ENCODE results near the gene WDR82. TPM values are rescaled to one million over a fixed set of nuclear protein-coding genes. Genes with fewer than 3 reads are reported as not detected.

The WDR82 gene
- total RNA-seq, 1 experiment from 2014 or later, result 46.2 TPM

DNA sequence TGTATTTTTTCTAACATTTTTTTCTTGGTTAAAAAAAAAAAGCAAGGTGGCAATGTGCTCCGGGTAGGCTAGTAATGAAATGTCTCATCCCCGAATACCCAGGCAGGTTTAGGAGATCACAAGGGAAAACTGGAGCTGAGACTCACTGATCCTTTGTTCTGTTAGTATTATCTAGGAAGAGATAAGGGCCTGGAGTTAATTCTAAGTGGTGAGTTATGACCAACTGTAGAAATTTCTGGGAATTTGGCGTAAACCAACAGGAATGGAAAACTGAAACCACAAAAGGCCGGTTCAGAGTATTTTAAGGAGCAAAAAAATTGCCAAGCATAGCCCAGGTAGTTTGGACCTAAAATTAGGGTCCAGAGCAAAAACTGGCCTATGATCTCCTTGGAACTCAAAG, 20.5 kb downstream of the WDR82 start:
- DNase-seq (ENCODE audit: low spot score), result no peak

DNA sequence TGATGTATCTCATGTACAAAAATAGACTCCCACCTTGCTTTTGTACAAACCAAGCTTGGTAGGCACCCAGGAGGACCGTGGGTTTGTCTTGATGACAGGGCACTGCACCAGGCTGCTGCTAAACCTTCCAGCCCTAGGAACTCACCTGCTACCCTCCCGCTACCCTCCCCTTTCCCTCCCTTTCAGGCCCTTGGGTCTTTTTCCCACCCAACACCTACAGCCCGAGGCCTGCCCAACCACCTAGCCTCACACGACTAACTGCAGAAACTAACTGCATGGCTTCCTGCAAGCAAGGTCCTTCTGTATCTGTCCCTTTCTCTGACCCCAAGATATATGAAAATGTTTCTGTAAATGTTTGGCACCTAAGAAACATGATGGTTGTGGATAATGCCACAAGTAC, 21.8 kb downstream of the WDR82 start:
- no peak for DNase-seq (ENCODE audit: low spot score)

DNA sequence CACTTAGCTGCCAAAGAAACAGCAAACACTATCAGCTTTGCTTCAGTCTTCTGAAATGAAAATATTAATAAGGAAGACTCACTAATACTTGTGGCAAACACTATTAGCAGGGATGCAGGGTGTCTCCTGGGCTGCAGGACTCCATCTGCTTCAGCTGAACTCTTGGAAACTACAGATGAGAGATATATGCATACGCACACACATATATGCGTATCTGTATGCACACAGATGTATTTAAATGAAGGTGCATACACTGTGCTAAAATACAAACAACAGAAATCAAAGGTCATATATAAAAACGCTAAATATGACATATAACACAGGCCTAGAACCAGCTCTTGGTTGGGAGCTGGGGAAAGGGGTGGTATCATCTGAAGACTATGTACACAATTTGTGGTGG, 22.3 kb downstream of the WDR82 start:
- DNase-seq (ENCODE audit: low spot score), result no peak

DNA sequence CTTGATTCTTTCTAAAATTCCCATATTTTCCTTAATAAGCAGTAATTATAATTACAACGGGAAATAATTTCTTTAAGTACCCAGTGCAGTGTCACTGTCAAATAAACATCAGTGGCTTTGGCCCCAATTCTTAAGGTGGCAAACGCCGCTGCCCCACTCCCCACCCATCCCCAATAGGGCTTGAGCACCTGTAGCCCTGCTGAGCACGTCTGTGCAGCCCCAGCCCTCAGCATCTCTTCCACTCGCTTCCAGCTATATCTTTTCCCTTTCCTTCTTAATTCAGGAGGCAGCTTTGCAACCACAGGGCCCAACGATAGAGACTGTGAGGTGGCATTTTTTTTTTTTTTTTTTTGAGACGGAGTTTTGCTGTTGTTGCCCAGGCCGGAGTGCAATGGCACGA, 23.8 kb downstream of the WDR82 start:
- DNase-seq (ENCODE audit: low spot score), result no peak

DNA sequence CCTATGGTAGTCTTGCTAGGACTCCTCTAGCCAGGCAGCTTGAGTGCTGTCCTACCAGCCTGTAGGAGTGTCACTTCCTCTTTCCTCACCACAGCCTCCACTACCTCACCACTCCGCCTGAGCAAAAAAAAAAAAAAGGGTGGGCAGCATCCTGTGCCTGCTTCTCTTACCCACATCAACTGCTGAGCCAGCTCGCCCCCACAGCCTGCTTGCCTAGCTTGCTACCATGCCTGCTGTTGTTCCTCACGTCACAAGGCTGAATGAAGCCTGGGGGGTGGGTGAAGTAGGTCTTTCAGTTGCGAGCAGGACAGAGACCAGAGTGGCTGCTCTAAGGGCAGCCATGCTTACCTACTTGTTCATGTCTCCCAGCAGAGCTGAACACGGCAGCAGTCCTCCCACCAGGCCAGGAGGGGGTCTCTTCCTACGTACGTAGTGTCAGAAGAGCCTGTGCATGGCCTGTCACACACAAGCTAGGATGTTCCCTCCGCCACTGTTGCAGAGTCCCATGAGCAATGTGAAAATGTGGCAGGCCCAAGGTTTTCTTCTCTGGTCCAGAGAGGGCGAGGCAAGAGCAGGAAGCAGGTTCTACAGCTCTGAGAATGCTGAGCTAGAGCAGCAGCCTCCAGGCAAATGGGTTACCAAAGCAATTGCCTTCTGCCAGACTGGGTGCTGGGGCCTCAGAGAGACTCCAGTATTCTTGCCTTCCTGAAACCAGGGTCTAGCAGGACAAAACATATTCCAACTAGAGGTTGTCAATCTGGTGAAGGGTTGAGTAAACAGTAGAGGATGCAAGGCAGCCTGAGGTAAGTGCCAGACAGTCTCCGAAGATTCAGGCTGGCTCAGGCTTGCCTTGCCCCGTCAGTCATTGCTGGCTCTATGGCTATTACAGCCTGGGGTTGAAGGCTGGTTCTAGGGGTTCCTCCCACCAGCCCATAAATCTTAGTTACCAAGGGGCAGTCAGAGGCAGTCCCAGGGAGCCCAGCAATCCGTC, 24.8 kb downstream of the WDR82 start:
- no peak for DNase-seq (ENCODE audit: low spot score)

DNA sequence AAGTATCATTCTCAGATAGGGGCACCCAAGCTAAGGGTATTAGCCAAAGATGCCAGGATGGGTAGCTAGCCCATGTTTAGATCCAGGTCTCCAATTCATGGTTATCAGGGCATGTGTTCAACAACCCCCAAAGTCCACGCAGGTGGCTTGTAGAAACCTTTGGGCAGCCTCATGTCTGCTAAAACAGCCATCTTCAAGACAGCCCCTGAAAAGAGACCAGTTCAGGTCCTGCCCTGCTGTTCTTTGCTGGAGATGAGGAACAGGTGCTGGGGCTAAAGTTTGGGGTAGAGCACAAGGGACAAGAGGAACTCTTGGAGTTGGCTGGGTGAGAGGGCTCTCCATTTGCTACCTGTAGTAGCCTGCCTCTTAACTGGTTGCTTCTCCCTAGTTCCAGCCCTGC, 28.3 kb downstream of the WDR82 start:
- no peak for DNase-seq (ENCODE audit: low spot score)

DNA sequence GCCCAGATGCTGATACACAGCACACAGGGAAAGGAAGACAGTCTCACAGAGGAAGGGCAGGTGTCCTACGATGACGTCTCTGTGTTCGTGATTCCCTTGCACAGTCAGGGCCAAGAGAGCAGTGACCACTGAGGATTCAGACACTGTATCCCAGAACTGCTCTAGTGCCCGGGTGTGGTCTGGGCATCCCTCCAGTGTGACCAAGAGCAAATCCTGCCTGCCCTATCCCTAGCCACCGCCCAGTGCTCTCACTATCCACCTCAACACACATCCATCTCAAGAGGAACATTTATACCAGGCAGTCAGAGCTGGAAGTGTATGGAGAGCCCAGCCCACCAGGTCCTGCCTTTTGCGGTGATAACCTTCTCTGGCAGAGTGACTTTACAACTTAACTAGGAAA, 28.8 kb downstream of the WDR82 start:
- DNase-seq (ENCODE audit: low spot score), result no peak

DNA sequence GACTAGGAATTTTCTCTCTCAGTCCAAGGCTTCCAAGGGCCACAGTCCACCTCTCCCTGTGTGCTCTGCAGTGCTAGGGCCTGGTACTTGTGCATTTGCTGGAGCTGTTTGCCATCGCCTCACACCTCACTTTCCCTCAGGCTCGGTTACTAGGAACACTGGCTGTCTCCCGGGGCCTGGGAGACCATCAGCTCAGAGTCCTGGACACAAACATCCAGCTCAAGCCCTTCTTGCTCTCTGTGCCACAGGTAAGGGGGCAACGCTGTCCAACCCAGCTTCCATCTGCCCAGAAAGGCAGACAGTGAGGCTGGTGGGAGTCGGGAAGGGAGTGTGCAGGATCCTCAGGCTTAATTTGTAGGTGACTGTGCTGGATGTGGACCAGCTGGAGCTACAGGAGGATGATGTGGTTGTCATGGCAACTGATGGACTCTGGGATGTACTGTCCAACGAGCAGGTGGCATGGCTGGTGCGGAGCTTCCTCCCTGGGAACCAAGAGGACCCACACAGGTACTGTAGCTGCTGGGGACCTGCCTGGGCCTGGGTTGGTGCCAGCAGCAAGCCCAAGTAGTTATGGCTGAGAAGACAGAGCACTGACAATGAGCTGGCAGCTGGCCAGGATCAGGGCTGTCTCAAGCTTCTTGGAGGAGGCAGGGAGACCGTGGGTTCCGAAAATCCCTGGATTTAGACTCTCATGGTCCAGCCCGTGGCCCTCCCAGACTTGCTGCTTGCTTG, 29.5 kb downstream of the WDR82 start:
- DNase-seq (ENCODE audit: low spot score), result no peak

DNA sequence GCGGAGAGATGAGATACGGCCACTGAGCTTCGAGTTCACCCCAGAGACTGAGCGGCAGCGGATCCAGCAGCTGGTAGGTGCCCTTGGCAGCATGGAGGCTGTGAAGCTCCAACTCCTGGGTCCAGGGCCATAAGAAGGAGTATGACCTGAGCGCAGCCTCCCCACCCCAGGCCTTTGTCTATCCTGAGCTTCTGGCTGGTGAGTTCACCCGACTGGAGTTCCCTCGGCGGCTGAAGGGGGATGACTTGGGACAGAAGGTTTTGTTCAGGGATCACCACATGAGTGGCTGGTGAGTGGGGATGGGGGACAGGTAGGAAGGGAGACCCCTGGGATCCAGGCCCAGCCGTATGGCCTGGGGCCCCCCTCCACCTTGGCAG, 30.3 kb downstream of the WDR82 start:
- DNase-seq (ENCODE audit: low spot score), result no peak

DNA sequence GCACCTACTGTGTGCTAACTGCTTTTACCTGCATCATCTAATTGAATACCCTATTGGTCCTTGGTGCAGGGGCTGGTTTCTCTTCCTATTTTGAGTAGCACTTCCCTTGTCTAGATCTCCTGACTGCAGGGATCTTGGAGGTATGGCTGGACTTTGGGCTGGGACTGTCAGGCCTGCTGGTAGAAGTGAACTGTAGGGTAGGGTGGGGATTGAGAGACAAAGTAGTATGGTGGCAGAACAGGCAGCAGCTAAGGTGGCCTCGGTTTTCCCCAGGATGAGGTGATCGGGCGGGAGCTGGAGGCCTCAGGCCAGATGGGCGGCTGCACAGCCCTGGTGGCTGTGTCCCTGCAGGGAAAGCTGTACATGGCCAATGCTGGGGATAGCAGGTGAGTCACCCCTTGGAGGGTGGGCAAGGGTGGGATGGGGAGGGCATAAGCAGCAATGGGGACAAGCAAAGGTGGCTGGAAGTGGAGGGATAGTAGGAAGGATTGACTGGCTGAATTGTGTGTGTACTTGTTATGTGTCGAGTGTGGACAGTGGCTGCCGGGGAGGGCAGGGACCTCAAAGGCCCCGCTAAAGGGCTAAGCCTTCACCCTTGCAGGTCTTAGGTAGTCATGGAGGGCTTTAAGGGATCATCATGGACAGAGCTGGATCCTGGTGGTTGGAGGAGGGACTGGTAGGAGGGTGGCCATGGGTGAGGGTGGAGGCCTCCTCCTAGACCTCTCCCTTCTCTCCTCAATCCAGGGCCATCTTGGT, 30.9 kb downstream of the WDR82 start:
- DNase-seq (ENCODE audit: low spot score), result no peak

DNA sequence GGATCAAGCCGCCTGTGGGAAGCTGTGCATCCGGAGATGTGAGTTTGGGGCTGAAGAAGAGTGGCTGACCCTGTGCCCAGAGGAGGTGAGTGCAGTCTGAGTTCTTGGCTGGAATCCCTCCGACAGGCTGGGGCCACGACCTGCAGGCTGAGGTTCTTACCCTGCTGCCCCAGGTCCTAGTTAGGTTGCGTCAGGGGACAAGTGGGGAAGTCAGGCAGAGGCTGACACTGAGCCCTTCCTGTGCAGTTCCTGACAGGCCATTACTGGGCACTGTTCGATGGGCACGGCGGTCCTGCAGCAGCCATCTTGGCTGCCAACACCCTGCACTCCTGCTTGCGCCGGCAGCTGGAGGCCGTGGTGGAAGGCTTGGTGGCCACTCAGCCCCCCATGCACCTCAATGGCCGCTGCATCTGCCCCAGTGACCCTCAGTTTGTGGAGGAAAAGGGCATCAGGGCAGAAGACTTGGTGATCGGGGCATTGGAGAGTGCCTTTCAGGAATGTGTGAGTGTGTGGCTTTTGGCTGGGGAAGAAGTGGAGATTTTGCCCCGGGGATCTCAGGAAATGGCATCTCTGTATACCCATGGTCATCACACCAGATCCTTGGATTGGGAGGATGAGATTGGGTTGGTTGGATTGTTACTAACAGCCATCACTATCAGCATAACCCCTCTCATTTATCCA, 31.6 kb downstream of the WDR82 start:
- no peak for DNase-seq (ENCODE audit: low spot score)

DNA sequence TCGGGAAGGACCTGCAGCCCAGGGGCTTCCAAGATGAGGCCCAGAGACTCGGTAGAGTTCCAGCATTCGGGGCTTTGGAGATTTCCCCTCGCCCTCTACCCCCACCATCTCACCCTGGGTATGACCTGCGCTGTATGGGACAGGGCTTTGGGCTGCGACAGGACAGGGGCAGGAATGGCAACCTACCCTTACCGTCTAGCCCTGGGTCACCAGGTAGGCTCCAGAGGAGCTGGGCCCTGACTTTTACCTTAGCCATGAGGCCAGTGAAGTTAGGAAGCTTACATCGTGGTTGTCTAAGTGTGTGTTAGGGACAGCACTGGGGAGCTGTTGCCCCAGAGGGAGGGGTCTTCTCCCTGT, 32.2 kb downstream of the WDR82 start:
- no peak for DNase-seq (ENCODE audit: low spot score)

DNA sequence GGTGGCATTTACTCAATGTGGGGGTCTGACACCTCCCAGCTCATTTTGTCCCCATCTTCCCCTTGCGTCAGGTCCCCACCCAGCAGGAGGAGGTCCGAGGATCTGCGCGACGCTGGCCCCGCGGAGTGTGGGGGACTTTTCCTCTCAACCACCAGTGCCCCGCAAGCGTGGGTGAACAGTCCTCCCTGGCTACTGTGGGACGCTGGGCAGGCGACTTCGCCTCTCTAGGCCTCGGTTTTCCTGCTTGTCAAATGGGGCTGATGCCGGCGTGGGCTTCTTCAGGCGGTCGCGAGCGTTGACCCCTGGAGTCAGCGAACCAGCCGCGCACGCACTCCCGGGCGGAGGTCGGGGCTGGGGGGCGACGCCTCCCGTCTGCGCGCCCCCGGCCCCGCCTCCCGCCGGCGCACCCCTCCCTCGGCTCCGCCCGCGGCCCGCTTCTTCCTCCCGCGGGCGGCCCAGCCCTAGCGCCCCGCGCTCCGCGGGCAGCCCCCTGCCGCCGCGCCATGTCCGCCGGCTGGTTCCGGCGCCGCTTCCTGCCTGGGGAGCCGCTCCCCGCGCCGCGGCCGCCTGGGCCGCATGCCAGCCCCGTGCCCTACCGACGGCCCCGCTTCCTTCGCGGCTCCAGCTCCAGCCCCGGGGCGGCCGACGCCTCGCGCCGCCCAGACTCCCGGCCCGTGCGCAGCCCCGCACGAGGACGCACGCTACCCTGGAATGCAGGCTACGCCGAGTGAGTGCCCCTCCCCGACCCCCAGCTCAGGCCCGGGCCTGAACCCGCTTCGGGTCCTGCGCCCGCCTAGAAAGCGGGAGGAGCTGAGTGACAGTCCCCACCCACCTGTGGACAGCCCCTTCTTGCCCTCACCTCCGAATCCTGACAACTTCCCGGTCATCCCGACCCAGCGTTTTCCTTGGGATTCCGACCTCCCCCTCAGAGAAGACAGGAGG, 32.9 kb downstream of the WDR82 start, which contains the start of gene PPM1M:
Gene PPM1M (plus strand): TSS at position 438 of the 942 bp plus-strand sequence. CDS start 66 bp downstream, at position 504.
- no peak for DNase-seq (ENCODE audit: low spot score)

DNA sequence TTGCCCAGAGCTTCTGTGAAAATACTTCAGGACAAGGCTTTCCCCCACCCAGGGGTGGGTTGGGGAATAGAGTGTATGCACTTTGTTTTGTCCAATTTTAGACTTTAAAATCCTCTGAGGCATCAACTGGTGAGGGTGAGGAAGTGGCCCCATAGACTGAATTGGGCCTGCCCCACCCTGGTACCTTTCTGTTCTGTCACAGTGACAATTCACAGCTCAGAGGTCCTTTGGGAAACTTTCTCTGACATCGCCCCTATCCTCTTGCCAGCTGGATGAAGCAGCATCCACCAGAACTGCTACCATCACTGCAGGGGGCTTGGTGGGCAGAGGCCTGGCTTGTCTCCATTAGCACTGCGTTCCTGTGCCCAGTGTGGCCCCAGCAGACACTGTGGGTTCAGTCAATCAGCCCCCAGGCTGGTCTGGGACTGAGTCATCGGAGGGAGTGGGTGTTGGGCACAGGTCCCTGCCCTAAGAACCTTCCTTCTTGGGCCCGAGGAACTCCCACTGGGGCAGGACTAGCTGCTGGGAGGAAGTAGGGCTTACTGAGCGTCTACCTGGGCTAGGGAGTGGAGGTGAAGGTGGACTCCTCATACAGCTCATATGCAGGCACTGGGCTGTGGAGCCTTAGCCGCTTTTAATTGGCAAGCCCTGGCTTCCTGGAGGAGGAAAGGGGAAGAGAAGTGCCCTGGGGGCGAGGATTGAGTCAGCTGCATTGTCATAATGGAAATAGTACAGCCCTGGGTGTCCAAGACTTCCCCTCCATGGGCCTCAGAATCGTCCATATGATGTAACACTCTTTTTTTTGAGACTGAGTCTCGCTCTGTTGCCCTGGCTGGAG, 34.4 kb downstream of the WDR82 start:
- peak; percentile 41 for DNase-seq (ENCODE audit: low spot score)

DNA sequence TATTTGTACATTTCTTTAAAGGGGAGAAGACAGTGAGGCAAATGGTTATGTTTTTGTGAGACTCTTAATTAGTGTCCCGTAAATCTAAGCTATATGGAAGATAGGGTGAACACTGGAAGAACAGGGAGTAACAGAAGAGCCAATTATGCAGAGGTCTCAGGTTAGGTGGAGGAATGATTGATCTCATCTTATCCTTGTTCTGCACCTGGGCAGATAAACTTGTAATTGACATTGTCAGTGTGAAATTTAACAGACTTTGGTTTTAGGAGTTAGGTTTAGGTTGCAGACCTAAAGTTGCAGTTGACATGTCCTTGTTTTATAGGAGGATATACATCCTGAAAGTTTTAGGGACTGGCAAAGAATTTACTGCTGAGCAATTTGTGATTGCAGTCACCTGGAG, 36.4 kb downstream of the WDR82 start:
- no peak for DNase-seq (ENCODE audit: low spot score)

DNA sequence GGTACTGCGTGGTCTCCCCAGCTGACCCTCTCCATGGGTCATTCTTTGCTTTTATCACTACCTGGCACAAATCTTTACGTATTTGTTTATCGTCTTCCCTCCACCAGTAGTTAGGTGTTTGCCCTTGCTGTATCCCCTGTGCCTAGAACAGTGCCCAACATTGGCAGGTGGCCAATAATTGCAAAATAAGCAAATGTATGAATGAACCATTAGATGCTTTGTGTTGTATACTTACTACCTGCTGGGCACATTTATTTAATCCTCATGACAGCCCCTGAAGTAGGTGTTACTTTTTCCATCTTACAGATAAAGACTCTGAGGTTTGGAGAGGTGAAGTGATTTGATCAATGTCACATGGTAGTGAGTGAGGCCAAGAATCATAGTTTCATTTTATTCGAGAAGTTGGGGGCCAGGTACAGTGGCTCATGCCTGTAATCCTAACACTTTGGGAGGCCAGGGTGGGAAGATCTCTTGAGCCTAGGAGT, 37.5 kb downstream of the WDR82 start:
- no peak for DNase-seq (ENCODE audit: low spot score)

DNA sequence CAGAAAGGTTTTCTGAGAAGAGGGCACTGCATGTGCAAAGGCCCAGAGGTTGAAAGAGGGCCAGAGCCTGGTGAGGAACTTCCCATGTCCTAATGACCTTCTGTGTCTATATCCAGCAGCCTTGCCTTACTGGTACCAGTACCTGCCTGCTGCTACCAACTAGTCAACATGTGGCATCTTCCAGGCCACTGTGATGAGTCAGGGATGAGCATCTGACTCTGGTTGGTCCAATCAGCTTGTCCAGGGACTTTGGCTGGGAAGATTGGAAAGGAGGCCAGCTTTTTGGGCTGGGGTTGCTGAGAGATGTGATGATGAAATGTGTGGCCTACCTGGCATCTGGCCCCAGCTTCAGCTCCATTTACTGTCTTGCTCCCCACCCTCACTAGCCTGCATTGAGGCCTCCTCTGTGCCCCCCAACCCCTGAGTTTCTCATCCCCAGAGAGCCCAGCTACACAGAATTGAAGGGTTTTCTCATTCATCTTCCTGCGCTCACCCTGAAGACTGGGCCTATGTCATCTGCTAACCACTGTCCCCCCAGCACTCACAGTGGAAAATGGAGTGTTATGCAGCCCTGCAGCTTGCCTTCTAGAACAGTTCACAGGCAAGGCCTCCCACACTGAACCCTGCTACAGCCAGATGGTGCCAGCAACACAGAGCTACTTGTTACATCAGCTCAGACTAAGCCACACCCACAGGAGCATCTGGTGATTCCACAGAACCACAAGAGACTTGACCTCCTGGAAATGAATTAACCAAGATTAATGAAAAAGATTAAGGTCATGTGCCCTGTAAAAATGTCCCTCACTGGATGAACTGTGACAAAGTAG, 38.2 kb downstream of the WDR82 start:
- DNase-seq (ENCODE audit: low spot score), result peak; percentile 80

Measured in A172 (cell line).